ENCODE measurements around the gene CENPU.
"Not testable (repeated sequence)": the region's sequence is repeated elsewhere in the genome, so short reads cannot be mapped to it uniquely, and the experiment has no call there.

Gene CENPU

DNA sequence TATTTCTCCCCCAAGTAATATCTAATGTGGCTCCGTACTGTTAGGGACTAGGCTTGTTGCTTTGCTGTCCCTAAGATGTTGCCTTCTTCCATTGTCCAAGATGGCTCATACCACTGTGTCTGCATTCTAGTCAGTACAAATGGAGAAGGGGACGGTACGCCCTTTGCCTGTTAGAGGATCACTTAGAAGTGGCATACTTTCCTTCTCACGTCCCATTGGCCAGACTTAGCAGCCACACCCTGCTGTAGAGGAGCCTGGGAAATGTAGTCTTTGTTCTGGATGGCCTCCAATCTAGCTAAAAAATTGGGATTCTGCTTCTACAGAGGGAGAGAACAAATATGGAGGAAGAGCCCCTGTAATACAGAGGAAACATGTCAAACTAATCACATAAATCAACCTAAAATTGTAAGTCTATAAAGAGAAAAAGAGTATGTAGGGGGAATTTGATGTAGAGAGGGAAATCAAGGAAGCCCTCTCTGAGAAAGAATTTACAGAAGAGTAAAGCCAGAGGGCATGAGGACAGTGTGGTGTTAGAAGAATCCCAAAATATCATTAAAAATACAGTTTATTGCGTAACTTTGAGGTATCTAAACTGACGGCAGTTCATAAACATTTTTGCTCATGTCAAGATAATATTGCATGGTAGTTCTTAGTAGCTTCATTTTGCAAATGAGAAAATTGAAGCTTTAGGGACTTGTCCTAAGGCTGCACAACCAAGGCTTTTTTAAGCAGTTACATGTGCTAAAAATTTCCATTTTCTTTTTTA lies 69.3 kb downstream of the CENPU start:
- DNase-seq (ENCODE audit: low spot score) = no peak

- no peak for DNase-seq (ENCODE audit: low spot score)
Observed at GRCh38 chr4:184662236-184662635, 71.7 kb downstream of the CENPU start.

DNA sequence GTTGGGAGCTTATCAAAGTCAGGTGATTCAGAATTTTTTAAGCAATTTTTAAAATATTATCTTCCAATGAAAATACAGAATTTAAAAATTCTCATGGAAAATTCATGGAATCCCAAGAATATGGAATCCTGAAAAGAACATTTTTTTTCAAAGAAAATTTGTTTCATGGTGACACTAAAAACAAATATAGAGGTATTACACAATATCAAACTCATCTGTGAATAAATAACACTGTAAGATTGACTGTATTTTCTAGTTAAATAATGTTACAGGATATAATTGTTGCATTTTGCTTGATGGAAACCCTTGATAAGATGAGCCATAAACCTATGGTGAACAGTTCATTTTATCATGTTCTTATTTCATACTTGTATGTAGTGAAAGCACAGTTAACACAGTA lies 72.9 kb downstream of the CENPU start:
- no peak for DNase-seq (ENCODE audit: low spot score)

GRCh38 chr4:184657820-184658219 lies 76.1 kb downstream of the CENPU start:
- DNase-seq (ENCODE audit: low spot score) = not testable (repeated sequence)

DNA sequence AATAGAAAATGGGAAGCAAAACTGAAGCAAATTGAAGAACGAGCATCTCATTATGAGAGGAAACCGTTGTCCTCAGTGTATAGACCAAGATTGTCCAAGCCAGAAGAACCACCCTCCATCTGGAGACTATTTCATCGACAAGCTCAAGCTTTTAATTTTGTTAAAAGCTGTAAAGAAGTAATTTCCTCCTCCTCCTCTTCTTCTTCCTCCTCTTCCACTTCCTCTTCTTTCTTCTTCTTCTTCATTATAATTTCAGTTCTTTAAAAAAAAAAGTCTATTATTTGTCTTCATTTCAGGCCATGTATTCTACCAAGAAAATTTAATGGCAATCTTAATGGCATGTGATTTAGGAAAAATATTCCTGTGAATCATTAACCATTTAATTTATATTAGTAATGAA lies 76.8 kb downstream of the CENPU start:
- no peak for DNase-seq (ENCODE audit: low spot score)

- DNase-seq (ENCODE audit: low spot score) = no peak
Observed at GRCh38 chr4:184655889-184656869, 77.7 kb downstream of the CENPU start.

DNA sequence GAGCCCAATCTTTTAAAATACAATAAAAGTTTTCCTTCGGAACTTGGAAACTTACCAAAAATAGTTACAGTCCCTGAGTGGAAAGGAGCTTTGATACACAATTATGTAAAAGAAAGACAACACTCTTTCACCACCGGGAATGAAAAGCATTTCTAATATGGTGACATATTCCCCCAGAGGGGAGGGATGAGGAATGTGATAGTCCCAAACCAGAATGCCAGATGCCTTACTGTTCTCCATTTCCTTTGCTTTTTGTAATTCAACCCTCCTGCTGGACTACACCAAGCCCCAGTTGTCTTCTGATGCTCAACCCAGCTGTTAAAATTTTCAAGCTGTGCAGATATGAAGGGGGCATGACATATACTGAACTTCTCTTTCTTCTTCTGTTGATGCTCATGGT lies 80.2 kb downstream of the CENPU start:
- no peak for DNase-seq (ENCODE audit: low spot score)

DNA sequence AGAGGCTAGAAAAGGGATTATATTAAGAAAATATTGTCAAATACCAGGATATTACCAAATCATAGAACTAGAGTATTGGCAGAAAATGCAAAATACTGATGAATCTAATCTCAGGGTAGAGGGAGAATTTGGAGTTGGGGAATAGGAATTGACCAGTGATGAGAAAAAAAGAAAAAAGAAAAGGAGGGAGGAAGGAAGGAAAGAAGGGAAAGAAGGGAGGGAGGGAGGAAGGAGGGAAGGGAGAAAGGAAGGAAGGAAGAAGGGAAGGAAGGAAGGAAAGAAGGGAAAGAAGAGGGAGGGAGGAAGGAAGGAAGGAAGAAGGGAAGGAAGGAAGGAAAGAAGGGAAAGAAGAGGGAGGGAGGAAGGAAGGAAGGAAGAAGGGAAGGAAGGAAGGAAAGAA lies 81.2 kb downstream of the CENPU start:
- not testable (repeated sequence) for DNase-seq (ENCODE audit: low spot score)

DNA sequence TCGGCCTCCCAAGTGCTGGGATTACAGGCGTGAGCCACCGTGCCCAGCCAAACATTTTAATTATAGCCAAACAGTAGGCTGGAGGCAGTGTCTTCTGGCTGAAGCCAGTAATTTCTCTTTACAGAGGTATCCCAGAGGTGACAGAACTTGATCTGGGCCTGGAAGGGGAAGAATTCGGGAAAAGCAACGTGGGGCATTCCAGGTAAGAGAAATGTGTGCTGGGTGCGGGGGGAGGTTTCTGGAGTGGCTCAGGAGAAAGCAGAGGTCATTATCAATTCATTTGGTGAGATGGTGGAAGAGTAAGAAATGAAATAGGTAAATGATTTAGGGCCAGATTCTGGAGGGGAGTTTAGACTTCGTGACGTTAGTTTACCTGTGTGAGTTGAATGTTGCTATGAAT lies 82.0 kb downstream of the CENPU start:
- DNase-seq (ENCODE audit: low spot score) = no peak

GRCh38 chr4:184649971-184650855 lies 83.7 kb downstream of the CENPU start:
- peak; percentile 65 for DNase-seq (ENCODE audit: low spot score)

DNA sequence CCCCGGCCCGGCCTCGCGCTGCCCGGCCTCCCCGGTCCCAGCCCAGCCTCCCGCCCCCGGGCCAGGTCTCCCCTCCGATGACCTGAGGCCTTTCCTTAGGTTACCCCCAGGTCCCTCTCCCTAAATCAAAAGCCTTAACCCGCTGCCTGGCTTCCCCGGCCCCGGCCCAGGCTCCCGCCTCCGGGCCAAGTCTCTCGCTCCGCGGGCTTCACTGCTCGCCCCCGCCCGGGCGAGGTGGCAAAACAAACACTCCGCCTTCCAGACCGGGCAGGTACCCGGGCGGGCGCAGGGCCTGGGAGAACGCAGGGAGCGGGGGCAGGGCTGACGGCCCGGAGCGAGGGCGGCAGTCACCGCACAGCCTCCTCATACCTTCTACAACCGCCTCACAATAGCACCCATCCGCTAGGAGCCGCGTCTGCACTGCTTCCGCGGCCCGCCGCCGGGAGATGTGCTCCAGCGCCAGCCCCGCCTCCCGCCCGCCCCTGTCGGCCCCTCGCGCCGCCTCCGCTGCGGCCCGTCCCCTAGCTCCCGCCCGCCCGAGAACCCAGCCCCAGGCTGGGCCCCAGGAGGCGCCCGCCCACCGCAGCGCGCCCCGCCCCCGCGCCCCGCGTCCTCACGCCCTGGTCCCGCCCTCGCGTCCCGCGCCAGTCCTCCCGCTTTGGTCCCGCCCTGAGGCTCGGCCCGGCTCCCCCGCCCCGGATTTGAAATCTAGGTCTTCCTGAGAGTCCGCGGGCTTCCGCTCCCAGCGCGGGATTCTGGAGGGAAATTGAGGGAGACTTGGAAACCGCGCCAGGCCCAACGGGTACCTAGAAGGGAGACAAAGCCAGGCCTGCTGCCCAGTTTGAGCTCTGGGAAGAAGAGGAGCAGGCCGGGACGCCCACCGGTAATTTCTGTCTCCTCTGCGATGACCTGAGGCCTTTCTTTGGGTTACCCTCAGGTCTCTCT lies 84.6 kb downstream of the CENPU start, which contains the start of the genes CASP3 and PRIMPOL:
TSS of gene CASP3 (minus strand) at position 422 of the 945 bp plus-strand sequence. CDS start 10,994 bp downstream, outside the sequence.
TSS of gene PRIMPOL (plus strand) at position 713 of the 945 bp plus-strand sequence. CDS start 7,403 bp downstream, outside the sequence.
- peak; percentile 94 for DNase-seq (ENCODE audit: low spot score)

DNA sequence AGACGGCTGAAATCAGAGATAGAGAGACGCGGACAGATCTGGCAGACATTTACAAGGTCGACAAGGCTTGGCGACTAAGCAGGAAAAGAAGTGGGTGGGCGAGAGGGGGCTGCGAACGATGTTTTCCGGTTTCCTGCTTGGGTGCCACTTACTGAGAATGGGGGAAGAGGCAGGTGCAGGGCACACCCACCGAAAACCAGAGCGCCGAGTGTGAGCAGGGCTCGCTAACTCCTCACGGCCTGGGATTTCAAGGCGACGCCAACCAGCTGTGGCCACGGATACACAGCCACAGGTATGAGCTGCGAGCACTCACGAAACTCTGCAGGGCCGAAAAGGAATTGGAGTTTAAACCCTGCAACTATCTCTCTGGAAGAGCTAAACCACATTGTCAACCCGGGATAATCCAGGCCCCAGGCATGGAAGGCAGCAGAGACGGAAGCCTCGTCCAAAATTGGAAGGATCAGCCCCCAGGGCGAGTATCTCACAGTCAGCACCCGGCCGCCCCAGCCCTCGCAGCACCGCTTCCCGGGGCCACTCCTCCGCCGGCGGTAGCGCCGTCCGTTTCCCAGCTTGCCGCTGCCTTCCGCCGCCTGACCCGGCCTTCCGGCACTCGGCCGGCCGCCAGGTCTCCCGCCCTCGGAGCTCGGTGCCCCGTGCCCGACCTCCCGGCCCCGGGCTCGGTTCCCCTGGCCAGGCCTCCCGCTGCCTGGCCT lies 85.4 kb downstream of the CENPU start:
- peak; percentile 24 for DNase-seq (ENCODE audit: low spot score)

DNA sequence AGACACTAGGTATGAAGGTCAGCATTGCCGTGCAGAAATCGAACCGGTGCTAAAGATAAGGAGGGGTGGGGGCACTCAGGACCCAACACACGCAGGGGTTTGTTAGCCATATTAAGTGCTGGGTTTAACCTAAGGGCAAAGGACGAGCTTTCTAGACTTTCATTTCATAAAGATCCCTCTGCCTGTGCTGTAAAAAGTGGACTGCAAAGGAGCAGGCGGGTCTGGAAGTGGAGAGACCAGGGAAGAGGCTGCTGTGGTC lies 85.9 kb downstream of the CENPU start:
- peak; percentile 19 for DNase-seq (ENCODE audit: low spot score)

GRCh38 chr4:184647266-184648053 lies 86.4 kb downstream of the CENPU start:
- DNase-seq (ENCODE audit: low spot score) = peak; percentile 33

- DNase-seq (ENCODE audit: low spot score) = peak; percentile 84
Observed at GRCh38 chr4:184645904-184646610, 87.8 kb downstream of the CENPU start.

DNA sequence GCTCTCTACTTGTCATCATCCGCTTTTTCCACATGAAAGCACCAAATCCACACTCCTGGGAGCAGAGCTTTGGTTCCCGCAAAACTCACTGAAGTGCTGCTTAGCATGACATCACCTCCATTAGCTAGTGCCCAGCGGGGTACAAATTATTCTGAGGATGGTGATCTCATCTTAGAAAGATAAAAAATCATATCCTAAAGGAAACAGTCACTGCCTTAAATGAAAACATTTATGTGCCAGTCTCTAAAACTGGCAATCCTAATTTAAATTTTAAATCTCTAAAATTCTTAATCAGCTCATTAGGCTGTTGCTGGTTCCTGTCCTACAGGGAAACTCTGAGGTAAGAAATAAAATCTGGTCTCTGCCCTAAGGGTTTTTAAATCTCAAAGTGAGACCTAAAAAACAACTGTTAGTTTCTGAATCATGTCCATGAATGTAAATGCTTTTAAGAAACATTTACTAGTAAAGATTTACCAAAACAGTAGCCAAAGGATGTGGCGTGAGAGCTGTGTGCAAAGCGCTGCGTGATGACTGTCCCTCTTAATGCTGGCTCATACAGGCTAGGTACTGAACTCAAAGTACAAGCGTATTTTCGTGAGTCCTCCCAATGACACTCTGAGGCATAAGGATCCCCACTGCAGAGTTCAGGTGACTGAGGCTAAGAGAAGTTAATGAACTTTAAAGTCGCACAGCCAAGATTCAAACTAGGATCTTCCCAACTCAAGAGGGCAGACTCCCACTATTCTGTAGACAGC lies 89.2 kb downstream of the CENPU start:
- DNase-seq (ENCODE audit: low spot score) = no peak

All from pons (tissue), 1 donor.